Ovary (tissue), 3 donors: ENCODE results near the gene FAM163B.

Experiments used
- EP300 ChIP-seq: sonication (generic); formaldehyde crosslinking; IDR thresholded peaks from one replicate; pipeline ENCODE4 v1.6.1; 2017; ENCODE audit warnings: antibody characterized with exemption
- POLR2A ChIP-seq: fragments of 450-650 bp; IDR thresholded peaks from one replicate; pipeline ENCODE4 v1.6.1; 2017; ENCODE audit warnings: antibody characterized with exemption, mild to moderate bottlenecking, moderate library complexity
- TF ChIP-seq, protein P1 (sequence below), 3 donors: fragments of 450-650 bp in 2 of 3; fragments of 200-600 bp in 1 of 3; IDR thresholded peaks; one replicate each; pipeline versions ENCODE4 v1.5.1 to v1.8.0; 2016 to 2022; ENCODE audit warnings: antibody characterized with exemption in 3 of 3, mild to moderate bottlenecking in 1 of 3
- donor health status: DM: no; HTN: no; CAD: no.

DNA sequence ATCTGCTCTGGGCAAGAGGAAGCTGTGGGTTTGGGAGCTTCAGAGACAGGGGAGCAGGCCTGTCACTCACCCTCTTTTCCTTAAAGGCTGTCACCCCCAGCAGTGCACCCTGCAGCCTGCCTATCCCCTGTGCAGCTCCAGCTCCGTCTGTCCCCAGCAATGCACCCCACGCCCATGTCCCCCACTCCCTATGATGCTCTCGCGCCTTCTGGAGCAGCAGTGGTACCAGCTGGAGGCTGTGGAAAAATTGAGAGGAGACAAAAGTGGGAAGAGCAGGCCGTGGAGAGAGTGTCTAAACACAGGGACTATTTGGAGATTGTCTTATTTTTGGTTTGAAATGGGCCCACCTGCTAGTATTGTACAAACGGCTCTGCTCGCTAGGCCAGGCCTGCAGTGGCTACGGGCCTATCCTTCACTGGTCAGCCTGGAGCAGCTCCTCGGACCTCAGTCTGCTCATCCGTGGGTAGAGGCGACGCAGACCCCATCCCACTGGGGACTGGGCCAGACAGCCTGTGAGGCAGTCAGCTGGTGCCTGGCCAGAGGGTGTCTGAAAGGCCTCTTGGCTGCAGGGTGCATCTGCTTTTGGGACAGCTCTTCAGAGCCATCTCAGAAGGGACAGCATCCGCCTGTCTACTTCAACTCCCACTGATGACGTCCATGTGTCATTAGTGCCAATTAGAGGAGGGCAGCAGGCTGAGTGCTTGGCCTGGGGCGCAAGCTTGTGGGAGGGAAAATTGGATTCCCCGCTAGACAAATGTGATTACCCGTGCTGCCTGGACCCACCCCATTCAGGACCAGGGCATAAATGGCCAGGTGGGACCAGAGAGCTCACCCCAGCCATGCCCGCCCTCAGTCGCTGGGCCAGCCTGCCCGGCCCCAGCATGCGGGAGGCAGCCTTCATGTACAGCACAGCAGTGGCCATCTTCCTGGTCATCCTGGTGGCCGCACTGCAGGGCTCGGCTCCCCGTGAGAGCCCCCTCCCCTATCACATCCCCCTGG lies 26.6 kb upstream of the FAM163B start, which contains the start of gene DBH:
- TF ChIP-seq, protein P1, sequence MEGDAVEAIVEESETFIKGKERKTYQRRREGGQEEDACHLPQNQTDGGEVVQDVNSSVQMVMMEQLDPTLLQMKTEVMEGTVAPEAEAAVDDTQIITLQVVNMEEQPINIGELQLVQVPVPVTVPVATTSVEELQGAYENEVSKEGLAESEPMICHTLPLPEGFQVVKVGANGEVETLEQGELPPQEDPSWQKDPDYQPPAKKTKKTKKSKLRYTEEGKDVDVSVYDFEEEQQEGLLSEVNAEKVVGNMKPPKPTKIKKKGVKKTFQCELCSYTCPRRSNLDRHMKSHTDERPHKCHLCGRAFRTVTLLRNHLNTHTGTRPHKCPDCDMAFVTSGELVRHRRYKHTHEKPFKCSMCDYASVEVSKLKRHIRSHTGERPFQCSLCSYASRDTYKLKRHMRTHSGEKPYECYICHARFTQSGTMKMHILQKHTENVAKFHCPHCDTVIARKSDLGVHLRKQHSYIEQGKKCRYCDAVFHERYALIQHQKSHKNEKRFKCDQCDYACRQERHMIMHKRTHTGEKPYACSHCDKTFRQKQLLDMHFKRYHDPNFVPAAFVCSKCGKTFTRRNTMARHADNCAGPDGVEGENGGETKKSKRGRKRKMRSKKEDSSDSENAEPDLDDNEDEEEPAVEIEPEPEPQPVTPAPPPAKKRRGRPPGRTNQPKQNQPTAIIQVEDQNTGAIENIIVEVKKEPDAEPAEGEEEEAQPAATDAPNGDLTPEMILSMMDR (IDR thresholded peaks at IDR 0.05): no peak
- no peak for TF ChIP-seq POLR2A
- TF ChIP-seq EP300: no peak
